HEK293 (cell line): ENCODE measurements around the gene S100A6.

Experiments used
- CTCF ChIA-PET: fragments of 350-600 bp; formaldehyde crosslinking; extraction: SDS; loops from one replicate; lab custom pipeline; 2021; ENCODE audit warnings: antibody characterized with exemption; lab: Yijun Ruan, JAX
- POLR2A ChIA-PET: fragments of 300-600 bp; formaldehyde crosslinking; extraction: SDS; loops from one replicate; lab custom pipeline; 2020; ENCODE audit warnings: antibody characterized with exemption, inconsistent platforms; lab: Yijun Ruan, JAX
- H3K27ac ChIP-seq: fragments of 200-500 bp; sonication (Bioruptor generic); 2 replicates; pipeline ENCODE4 v1.5.1; 2014; ENCODE audit warnings: low read depth, low read length, control low read depth, inconsistent platforms; ENCODE audit errors: extremely low read depth
- H3K36me3 ChIP-seq, 2 experiments: fragments of 200-500 bp in 1 of 2; sonication (Bioruptor generic) in 1 of 2; 1 replicate in 1 of 2; 2 replicates in 1 of 2; pipeline ENCODE4 v1.5.1; 2014 to 2017; ENCODE audit warnings: inconsistent platforms in 2 of 2, low read length in 2 of 2; ENCODE audit not compliant: control insufficient read depth in 2 of 2, insufficient read depth in 1 of 2
- H3K4me1 ChIP-seq: fragments of 200-500 bp; sonication (Bioruptor generic); 2 replicates; pipeline ENCODE4 v1.5.1; 2014; ENCODE audit warnings: mild to moderate bottlenecking, low read length, inconsistent platforms; ENCODE audit not compliant: control insufficient read depth, insufficient read depth
- H3K4me3 ChIP-seq: 2 replicates; pipeline ENCODE4 v1.5.1; 2011; ENCODE audit warnings: low read depth, mild to moderate bottlenecking, control low read depth, low read length, moderate library complexity
- H3K9me3 ChIP-seq: fragments of 200-500 bp; sonication (Bioruptor generic); 2 replicates; pipeline ENCODE4 v1.5.1; 2014; ENCODE audit warnings: low read depth, low read length, inconsistent platforms; ENCODE audit not compliant: control insufficient read depth, insufficient read depth
- ATF2 ChIP-seq: fragments of 450-650 bp; formaldehyde crosslinking; IDR thresholded peaks from 2 replicates; pipeline ENCODE4 v1.5.1; 2016; ENCODE audit warnings: missing biosample characterization, missing genetic modification characterization, low read depth
- GLIS1 ChIP-seq: fragments of 450-650 bp; formaldehyde crosslinking; IDR thresholded peaks from 2 replicates; pipeline ENCODE4 v1.5.1; 2016; ENCODE audit warnings: missing biosample characterization, missing genetic modification characterization
- HOXC10 ChIP-seq: sonication (generic); formaldehyde crosslinking; IDR thresholded peaks from 2 replicates; pipeline ENCODE4 v1.8.1; 2023; ENCODE audit warnings: mild to moderate bottlenecking, missing genetic modification reagents
- IKZF3 ChIP-seq: fragments of 450-650 bp; IDR thresholded peaks from 2 replicates; pipeline ENCODE4 v1.5.0; 2018; ENCODE audit warnings: missing biosample characterization, mild to moderate bottlenecking, missing genetic modification characterization, moderate library complexity
- PRDM2 ChIP-seq: fragments of 450-650 bp; formaldehyde crosslinking; IDR thresholded peaks from 2 replicates; pipeline ENCODE4 v1.5.1; 2016; ENCODE audit warnings: missing biosample characterization, missing genetic modification characterization, borderline replicate concordance
- REPIN1 ChIP-seq: fragments of 450-650 bp; formaldehyde crosslinking; IDR thresholded peaks from 2 replicates; pipeline ENCODE4 v1.5.1; 2017; ENCODE audit warnings: missing biosample characterization, missing genetic modification characterization, low read depth
- REST ChIP-seq: fragments of 450-650 bp; formaldehyde crosslinking; IDR thresholded peaks from 2 replicates; pipeline ENCODE4 v1.5.1; 2016; ENCODE audit warnings: missing biosample characterization, missing genetic modification characterization
- ZFP69B ChIP-seq: fragments of 450-650 bp; formaldehyde crosslinking; IDR thresholded peaks from 2 replicates; pipeline ENCODE4 v1.5.1; 2016; ENCODE audit warnings: missing biosample characterization, missing genetic modification characterization
- ZNF169 ChIP-seq: fragments of 450-650 bp; formaldehyde crosslinking; IDR thresholded peaks from 2 replicates; pipeline ENCODE4 v1.5.1; 2016; ENCODE audit warnings: missing biosample characterization, missing genetic modification characterization
- ZNF280D ChIP-seq: fragments of 450-650 bp; formaldehyde crosslinking; IDR thresholded peaks from 2 replicates; pipeline ENCODE4 v1.5.1; 2016; ENCODE audit warnings: missing biosample characterization, missing genetic modification characterization
- ZNF449 ChIP-seq: fragments of 450-650 bp; formaldehyde crosslinking; IDR thresholded peaks from 2 replicates; pipeline ENCODE4 v1.5.1; 2017; ENCODE audit warnings: missing biosample characterization, mild to moderate bottlenecking, missing genetic modification characterization, moderate library complexity
- ZNF501 ChIP-seq: fragments of 450-650 bp; formaldehyde crosslinking; IDR thresholded peaks from 2 replicates; pipeline ENCODE4 v1.5.1; 2016; ENCODE audit warnings: missing biosample characterization, missing genetic modification characterization
- ZNF558 ChIP-seq: fragments of 450-650 bp; formaldehyde crosslinking; IDR thresholded peaks from 2 replicates; pipeline ENCODE4 v1.5.1; 2016; ENCODE audit warnings: missing biosample characterization, missing genetic modification characterization
- ZNF792 ChIP-seq: fragments of 450-650 bp; formaldehyde crosslinking; IDR thresholded peaks from 2 replicates; pipeline ENCODE4 v1.5.1; 2016; ENCODE audit warnings: missing biosample characterization, missing genetic modification characterization
- ZSCAN18 ChIP-seq: fragments of 450-650 bp; formaldehyde crosslinking; IDR thresholded peaks from 2 replicates; pipeline ENCODE4 v1.5.1; 2016; ENCODE audit warnings: missing biosample characterization, missing genetic modification characterization
- ZSCAN23 ChIP-seq: fragments of 450-650 bp; formaldehyde crosslinking; IDR thresholded peaks from 2 replicates; pipeline ENCODE4 v1.5.1; 2016; ENCODE audit warnings: missing biosample characterization, missing genetic modification characterization
- ZSCAN30 ChIP-seq: fragments of 450-650 bp; IDR thresholded peaks from 2 replicates; pipeline ENCODE4 v1.5.1; 2018; ENCODE audit warnings: missing biosample characterization, mild to moderate bottlenecking, missing genetic modification characterization, moderate library complexity

S100A6 gene

GRCh38 chr1:153566414-153567371, 30.9 kb upstream of the S100A6 start:
- Histone ChIP-seq H3K27ac (peak overlapping the region; percentile 77), H3K9me3 (no peaks in the 10 kb centered on the region), H3K36me3 (no peaks in the 10 kb centered on the region), H3K4me1 (peaks cover 7% of the 10 kb centered on the region), H3K4me3 (no peak overlapping the region)
- ChIA-PET POLR2A (interaction anchor here (0.8 to 1.9 kb wide), 17 partner anchors 13 to 424 kb away, joined by 3 to 27 read pairs (median 5); partner anchors contain the start of genes CHTOP, INTS3, RPS27 and S100A13), CTCF (interaction anchor here (0.6 to 3.1 kb wide), 8 partner anchors 10 to 89 kb away, joined by 3 to 28 read pairs (median 5); partner anchors contain the start of gene S100A13)
- TF ChIP-seq HOXC10 (CRISPR knock-in tag) (no peak), ZNF501 (tag by site-specific recombination) (peak; percentile 44; the same call in 1 of the 2 replicates), ZNF280D (tag by site-specific recombination) (0 out of 2 replicates have a peak, but pooled peaks have one; percentile 54), ZNF449 (tag by site-specific recombination) (0 out of 2 replicates have a peak, but pooled peaks have one; percentile 29), ZNF558 (tag by site-specific recombination) (peak; percentile 65; the same call in 1 of the 2 replicates), REPIN1 (no peak), ZNF169 (tag by site-specific recombination) (no peak), ZSCAN23 (peak; percentile 91), IKZF3 (tag by site-specific recombination) (peak; percentile 68), ZFP69B (tag by site-specific recombination) (peak; percentile 88), ATF2 (tag by site-specific recombination) (no peak), ZSCAN30 (tag by site-specific recombination) (peak; percentile 97), PRDM2 (tag by site-specific recombination) (no peak), REST (tag by site-specific recombination) (peak; percentile 41; the same call in 1 of the 2 replicates), ZNF792 (0 out of 2 replicates have a peak, but pooled peaks have one; percentile 27), ZSCAN18 (tag by site-specific recombination) (peak; percentile 76; the same call in 1 of the 2 replicates), GLIS1 (tag by site-specific recombination) (peak; percentile 97)
